CD4-positive, alpha-beta T cell treated with Interleukin-17A for 4 hours (primary cell): ENCODE measurements around the gene SLFN5.
A peak's percentile ranks its signal among the peaks of the same experiment; 100 is the strongest.
"Not testable (repeated sequence)": the region's sequence is repeated elsewhere in the genome, so short reads cannot be mapped to it uniquely, and the experiment has no call there.

Experiments used
- DNase-seq: peaks from one replicate; pipeline ENCODE4 v3.0.0-alpha.2; 2020; ENCODE audit warnings: mixed read lengths

Gene SLFN5

DNA sequence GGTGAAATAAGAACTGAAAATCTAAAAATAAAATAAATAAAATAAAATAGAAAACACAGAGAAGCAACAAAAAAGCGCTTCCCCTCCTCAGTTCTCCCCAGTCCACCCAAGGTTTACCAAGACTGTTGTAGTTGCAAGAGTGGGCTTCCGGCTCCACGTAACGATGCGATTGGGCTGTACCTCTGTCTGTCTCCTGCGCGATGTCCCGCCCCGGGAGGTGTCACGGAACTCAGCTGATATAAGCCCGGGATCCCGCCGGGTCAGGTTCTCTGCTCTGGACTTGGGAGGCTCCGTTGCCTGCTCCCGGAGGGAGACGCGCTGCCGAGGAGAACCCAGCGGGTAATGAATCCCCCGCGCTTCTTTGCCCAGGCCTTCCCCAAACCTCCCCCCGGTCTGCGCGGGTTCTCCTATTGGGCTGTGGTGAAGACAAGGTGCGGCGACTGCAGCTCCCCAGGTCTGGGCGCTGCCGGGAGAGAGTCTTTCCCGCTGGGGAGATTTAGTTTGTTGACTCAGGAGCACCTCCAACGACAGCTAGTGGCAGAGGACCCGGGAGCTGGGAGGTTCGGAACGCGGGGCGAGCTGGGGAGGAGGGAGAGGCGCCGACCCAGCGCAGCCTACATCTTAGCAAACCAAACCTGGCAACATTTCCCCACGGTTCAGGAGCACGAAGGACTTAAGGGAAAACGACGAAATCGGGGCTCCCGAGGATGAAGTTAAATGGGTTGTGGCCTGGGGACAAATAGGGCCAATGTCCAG lies at the start of gene SLFN5:
Gene SLFN5, plus strand, starts transcription at position 268 of the 756 bp plus-strand sequence. CDS start 15,619 bp downstream, outside the sequence.
- peak; percentile 96 for DNase-seq

DNA sequence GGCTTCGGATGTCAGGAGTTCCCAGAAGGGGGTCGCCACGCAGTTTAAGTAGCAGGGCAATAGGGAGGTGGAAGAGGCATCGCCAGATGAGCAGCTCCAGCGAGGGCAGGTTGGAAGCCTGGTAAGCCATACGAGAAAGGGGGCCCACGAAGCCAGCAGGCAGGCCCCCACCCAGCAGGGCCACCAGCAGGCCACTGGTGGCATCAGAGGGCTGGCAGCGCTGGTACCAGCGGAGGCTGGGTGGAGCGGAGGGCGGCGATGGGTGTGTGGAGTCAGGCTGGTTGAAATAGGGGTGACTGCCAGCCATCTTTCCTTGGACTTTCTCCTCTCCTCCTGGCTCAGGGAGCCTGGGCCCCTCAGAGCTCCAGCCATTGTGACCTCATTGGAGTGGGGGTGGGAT lies 48.9 kb upstream of the SLFN5 start, which contains the start of gene SLC35G3:
Gene SLC35G3, minus strand, starts transcription at position 393 of the 400 bp plus-strand sequence. Its CDS starts 86 bp downstream, at position 307.
- not testable (repeated sequence) for DNase-seq

DNA sequence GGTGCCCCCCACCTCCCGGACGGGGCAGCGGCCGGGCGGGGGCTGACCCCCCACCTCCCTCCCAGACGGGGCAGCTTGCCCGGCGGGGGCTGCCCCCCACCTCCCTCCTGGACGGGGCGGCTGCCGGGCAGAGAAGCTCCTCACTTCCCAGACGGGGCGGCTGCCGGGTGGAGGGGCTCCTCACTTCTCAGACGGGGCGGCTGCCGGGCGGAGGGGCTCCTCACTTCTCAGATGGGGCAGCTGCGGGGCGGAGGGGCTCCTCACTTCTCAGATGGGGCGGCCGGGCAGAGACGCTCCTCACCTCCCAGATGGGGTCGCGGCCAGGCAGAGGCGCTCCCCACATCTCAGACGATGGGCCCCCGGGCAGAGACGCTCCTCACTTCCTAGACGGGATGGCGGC lies 47.8 kb upstream of the SLFN5 start:
- DNase-seq: not testable (repeated sequence)

GRCh38 chr17:35202582-35202981 lies 40.3 kb upstream of the SLFN5 start:
- DNase-seq: not testable (repeated sequence)

- DNase-seq: peak; percentile 73
These were observed 32.1 kb upstream of the SLFN5 start for GRCh38 chr17:35210741-35211140.

DNA sequence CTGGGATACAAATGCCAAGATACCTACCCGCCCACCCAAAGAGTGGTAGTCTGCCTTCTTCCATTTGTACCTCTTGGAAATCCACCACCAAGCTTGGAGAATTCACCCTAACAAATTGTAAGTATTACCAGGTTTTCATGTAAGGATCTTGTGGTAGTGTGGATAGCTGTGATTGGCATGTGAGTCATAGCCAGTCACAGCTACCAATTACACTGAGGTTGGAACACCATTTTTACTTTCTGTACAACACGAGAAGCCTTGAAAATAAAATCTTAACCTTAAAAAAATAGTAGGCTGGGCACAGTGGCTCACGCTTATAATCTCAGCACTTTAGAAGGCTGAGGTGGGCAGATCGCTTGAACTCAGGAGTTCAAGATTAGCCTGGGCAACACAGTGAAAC lies 30.2 kb upstream of the SLFN5 start:
- peak; percentile 27 for DNase-seq

DNA sequence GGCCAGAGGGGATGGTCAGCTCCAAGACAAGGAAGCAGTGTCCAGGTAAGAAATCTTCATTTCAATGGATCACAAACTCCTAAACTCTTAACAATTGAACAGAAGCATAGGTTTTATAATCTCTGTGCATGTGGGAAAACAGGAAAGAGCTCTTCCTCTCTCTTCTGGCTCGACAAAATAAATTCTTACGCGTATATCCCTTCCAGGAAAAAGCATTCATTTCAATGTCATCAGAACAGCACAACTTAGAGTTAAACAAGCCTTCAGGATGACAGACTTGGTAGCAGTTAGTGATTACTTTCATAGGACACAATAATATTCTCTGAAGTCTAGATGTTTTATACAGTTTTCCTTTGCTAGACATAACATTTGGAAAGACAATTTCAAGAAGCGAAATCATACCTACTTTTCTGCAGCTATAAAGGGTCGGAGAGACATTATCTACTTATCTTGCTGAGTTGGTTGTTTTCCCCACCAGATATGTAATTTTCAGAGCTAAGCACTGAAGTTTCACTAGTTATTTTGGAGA lies 29.4 kb upstream of the SLFN5 start:
- DNase-seq: no peak

DNA sequence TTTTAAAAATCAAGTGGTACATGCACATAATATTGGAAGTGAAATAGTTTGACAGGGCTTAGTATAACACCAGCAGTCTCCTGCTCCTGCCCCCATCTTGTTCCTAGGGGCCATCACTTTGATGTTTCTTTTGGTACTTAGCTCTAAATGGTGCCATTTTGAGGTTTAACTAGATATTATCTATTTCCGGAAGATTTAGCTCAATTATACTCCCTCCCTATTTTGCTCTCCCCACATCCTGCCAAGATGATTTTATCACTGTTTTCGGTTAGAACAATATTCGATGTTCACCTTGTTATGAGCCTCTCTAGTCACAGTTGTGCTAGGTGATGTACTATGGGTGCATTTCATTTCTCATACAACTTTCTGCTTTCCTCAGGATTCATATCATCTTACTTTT lies 28.7 kb upstream of the SLFN5 start:
- peak; percentile 52 for DNase-seq

DNA sequence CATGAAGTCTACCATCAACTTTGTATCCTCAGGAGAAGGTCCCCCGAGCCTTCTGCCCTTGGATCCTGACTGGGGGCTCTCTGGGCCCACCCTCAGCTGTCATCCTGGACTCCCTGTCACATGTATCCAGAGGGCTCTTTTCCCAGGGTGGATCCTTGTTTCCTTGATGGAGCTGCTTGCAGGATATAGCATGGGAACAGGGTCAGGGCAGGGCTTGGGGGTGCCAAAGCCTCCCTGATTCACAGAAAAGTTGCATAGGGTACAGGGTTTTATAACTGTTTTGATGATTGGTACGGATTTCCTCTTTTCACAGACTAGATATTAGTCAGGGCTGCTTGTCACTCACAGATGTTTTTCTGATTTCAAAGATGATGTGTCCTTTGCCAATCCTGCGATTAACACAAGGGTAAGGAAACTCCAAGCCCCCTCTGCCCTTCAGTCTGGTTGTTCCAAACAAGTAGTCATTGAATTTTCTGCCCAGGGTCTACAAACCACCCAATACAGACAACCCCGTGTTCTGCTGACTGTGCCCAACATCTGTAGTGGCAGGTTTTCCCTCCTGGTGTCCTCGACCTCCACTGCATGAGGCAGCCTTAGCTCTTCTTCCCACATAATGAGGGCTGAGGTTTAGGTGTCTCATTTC lies 28.1 kb upstream of the SLFN5 start:
- DNase-seq: peak; percentile 62

DNA sequence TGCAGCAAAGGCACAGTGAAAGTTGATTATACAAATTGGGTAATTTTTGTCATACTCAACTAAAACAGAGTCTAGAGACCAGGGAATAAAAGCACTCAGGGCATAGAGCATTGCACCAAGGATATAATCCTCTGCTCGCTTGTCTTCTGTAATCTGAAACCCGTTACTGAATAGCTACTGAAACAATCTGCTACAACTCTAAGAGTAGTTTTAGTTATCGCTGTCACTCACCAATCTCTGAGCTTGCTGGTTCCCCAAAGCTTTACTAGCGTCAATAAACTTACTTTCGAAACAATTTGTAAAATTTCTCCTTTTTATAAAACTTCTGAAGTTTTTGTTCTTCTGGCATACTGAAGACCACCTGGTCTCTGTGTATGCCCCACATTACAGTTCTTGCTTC lies 25.8 kb upstream of the SLFN5 start:
- no peak for DNase-seq

GRCh38 chr17:35218915-35219314 lies 24.0 kb upstream of the SLFN5 start:
- DNase-seq: no peak

DNA sequence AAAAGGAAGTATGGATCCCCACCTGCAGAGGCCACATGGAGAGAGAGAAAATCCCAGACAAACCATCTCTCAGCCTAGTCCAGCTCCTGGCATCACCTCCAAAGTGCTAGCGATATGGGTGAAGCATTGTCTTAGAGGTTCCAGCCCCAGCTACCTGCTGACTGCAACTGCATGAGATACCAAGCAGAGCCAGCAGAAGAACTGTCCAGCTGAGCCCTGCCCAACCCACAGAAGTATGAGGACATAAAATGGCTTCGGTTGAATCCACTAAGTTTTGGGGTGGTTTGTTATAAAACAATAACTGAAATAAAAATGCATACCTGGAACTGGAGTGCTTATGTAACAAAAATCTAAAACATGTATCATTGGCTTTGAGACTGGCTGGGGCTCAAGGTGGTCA lies 20.4 kb upstream of the SLFN5 start:
- no peak for DNase-seq

DNA sequence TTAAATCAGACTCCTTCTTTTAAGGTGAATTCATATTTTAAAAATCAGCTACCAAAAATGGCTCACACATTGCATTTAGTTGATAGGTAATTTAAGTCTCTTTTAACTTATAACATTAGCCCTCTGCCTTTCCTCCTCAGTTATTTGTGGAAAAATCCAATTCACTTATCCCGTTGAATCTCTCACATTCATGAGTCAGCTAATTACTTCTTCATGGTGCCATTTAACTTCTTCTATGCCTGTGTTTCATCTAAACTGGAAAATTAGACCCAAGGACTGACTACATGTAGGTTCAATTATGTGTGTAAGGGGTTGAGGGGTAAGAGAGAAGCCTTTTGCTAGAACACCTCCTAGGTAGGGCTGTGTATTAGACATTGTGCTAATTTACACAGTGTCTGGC lies 18.4 kb upstream of the SLFN5 start:
- DNase-seq: no peak

- DNase-seq: no peak
These were observed 15.3 kb upstream of the SLFN5 start for GRCh38 chr17:35227546-35227945.

DNA sequence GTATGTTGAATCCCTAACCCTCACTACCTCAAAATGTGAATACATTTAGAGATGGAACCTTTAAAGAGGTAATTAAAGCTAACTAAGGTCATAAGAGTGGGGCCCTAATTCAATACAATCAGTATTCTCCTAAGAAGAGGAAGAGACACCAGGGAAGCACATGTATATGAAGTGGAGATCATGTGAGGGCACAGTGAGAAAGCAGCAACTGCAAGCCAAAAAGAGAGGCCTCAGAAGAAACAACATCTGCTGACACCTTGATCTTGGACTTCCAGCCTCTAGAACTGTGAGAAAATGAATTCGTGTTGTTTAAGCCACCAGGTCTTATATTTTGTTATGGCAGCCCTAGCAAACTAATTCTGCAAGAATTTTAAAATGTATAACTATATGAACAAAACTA lies 13.2 kb upstream of the SLFN5 start:
- no peak for DNase-seq

- DNase-seq: not testable (repeated sequence)
These were observed 8.6 kb upstream of the SLFN5 start for GRCh38 chr17:35234315-35234714.

DNA sequence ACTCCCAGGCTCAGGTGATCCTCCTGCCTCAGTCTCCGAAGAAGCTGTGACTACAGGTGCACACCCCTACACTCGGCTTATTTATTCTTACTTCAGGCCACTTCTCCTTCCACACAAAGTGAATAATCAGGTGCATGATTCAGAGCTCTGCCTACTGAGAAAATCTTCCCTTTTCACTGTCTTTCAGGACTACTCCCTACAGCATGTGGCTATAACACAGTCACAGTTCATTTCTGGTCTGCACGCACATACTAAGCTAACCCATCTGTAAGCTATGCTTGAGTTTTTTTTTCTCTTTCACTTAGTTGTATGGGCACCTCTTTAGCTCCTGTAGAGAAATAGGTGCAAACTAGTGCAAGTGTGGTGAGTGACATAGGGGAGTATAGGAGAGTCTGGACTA lies 7.6 kb upstream of the SLFN5 start:
- peak; percentile 24 for DNase-seq

GRCh38 chr17:35235917-35236316 lies 7.0 kb upstream of the SLFN5 start:
- DNase-seq: peak; percentile 45

GRCh38 chr17:35236821-35237220 lies 6.1 kb upstream of the SLFN5 start:
- DNase-seq: no peak

- peak; percentile 29 for DNase-seq
These were observed 4.1 kb upstream of the SLFN5 start for GRCh38 chr17:35238821-35239220.

- no peak for DNase-seq
These were observed 3.0 kb upstream of the SLFN5 start for GRCh38 chr17:35239823-35240222.

- DNase-seq: no peak
These were observed 2.0 kb upstream of the SLFN5 start for GRCh38 chr17:35240861-35241260.

- DNase-seq: peak; percentile 73
These were observed 1.4 kb upstream of the SLFN5 start for GRCh38 chr17:35241520-35241919.

- peak; percentile 87 for DNase-seq
These were observed 591 bp upstream of the SLFN5 start for GRCh38 chr17:35242158-35242804.
